Right lobe of liver (tissue), 6 donors: ENCODE results near the gene MUC6. TPM values are rescaled to one million over a fixed set of nuclear protein-coding genes. Genes with fewer than 3 reads are reported as not detected.

Source experiments
- ATAC-seq, 4 donors: fragments of 200-7000 bp; cut with Tn5 transposase; one replicate each; pipeline ENCODE4 v1.9.1; 2020; ENCODE audit warnings: mild to moderate bottlenecking in 4 of 4, moderate library complexity in 4 of 4
- DNase-seq, 3 donors: peaks; one replicate each; pipeline ENCODE4 v3.0.0-alpha.2; 2020
- H3K27ac ChIP-seq, 3 donors: fragments of 200-600 bp; one replicate each; pipeline ENCODE4 v1.8.0; 2022
- H3K27me3 ChIP-seq, 2 donors: fragments of 200-600 bp; one replicate each; pipeline ENCODE4 v1.8.0; 2022
- H3K36me3 ChIP-seq, 4 donors: fragments of 200-600 bp; sonication (generic) in 1 of 4; one replicate each; pipeline versions ENCODE4 v1.5.1 to v1.8.0; 2017 to 2022; ENCODE audit warnings: control low read depth in 1 of 4
- H3K4me1 ChIP-seq, 4 donors: fragments of 200-600 bp; sonication (generic) in 1 of 4; one replicate each; pipeline versions ENCODE4 v1.5.1 to v1.8.0; 2017 to 2022; ENCODE audit warnings: control low read depth in 1 of 4
- H3K4me3 ChIP-seq, 3 donors: fragments of 200-600 bp; one replicate each; pipeline ENCODE4 v1.8.0; 2022
- H3K9me3 ChIP-seq, 4 donors: fragments of 200-600 bp; sonication (generic) in 1 of 4; one replicate each; pipeline versions ENCODE4 v1.5.1 to v1.8.0; 2017 to 2022; ENCODE audit warnings: control low read depth in 1 of 4
- CTCF ChIP-seq, 4 donors: fragments of 200-600 bp in 3 of 4; fragments of 450-650 bp in 1 of 4; IDR thresholded peaks; one replicate each; pipeline versions ENCODE4 v1.5.1 to v1.8.0; 2016 to 2022; ENCODE audit warnings: antibody characterized with exemption in 4 of 4, mild to moderate bottlenecking in 2 of 4
- POLR2A ChIP-seq: fragments of 450-650 bp; IDR thresholded peaks from one replicate; pipeline ENCODE4 v1.6.1; 2017; ENCODE audit warnings: antibody characterized with exemption, mild to moderate bottlenecking
- WGBS: methylation state at CpG from one replicate; pipeline ENCODE4 v1.1.6; 2018; ENCODE audit warnings: low coverage, low lambda C conversion rate; ENCODE audit not compliant: insufficient coverage; ENCODE audit errors: missing lambda C conversion rate; 5-methylcytosine and 5-hydroxymethylcytosine counted together
- intact Hi-C, 2 donors: fragments of 100-400 bp; cut with DNase I; formaldehyde crosslinking; loops; one replicate each; pipeline versions ENCODE4 v1.11.2 to v1.14.1; 2022
- total RNA-seq, 6 experiments: library from RNA; depleted of rRNA in 2 of 6; stranded (reverse); fragments of >200 nt in 2 of 6; fragmentation: NEBNext Ultra II Directional in 3 of 6; extraction: Animal tissue kit (Norgen Biotek cat#: 25700) in 3 of 6; gene quantifications; one replicate each; pipeline versions ENCODE4 v1.1.0 to v1.2.4, GENCODE V29; 2016 to 2023
- donor health status: DM: no; HTN: yes; CAD: no.
- donor health status: DM: no; HTN: no; CAD: no.
- donor health status: DM: no; HTN: no; CAD: no.
- donor health status: DM: no; HTN: yes; CAD: no.
- donor health status: DM: no; HTN: yes; CAD: no.

MUC6 gene
- total RNA-seq, 6 experiments from 2014 or later, result 0.31 to 2.1 (median 0.72) TPM

- 81% methylated on average over 5 of the region's 14 CpGs for WGBS
Observed at GRCh38 chr11:997907-998306, 38.6 kb downstream of the MUC6 start.

GRCh38 chr11:996681-997080 lies 39.8 kb downstream of the MUC6 start:
- no peak overlapping the region for H3K4me3 ChIP-seq
- no peaks in the 10 kb centered on the region for H3K9me3 ChIP-seq
- DNase-seq, result no peak
- WGBS, result 80% methylated on average over 1 of the region's 10 CpGs
- no peak overlapping the region for H3K27ac ChIP-seq
- H3K36me3 ChIP-seq, result peaks cover 0 to 53% (median 26%) of the 10 kb centered on the region in 4 donors
- no peak for TF ChIP-seq POLR2A
- TF ChIP-seq CTCF (IDR thresholded peaks at IDR 0.05), result no peak
- no peaks in the 10 kb centered on the region for H3K4me1 ChIP-seq
- H3K27me3 ChIP-seq, result no peaks in the 10 kb centered on the region
- intact Hi-C loops, result no loop called here
- no peak for ATAC-seq

More at GRCh38 chr11:997907-998306, 38.6 kb downstream of the MUC6 start:
- no peak overlapping the region for H3K4me3 ChIP-seq
- ATAC-seq (no peak), DNase-seq (no peak)
- intact Hi-C loops, result no loop called here
- H3K27ac ChIP-seq, result no peak overlapping the region
- H3K27me3 ChIP-seq, result no peaks in the 10 kb centered on the region
- TF ChIP-seq POLR2A, result no peak
- no peak for TF ChIP-seq CTCF (IDR thresholded peaks at IDR 0.05)
- peaks cover 0 to 56% (median 28%) of the 10 kb centered on the region in 4 donors for H3K36me3 ChIP-seq
- H3K4me1 ChIP-seq, result no peaks in the 10 kb centered on the region
- H3K9me3 ChIP-seq, result no peaks in the 10 kb centered on the region

GRCh38 chr11:995752-996420 lies 40.6 kb downstream of the MUC6 start:
- Histone ChIP-seq H3K9me3 (no peaks in the 10 kb centered on the region), H3K4me1 (no peaks in the 10 kb centered on the region), H3K36me3 (peaks cover 0 to 45% (median 24%) of the 10 kb centered on the region in 4 donors), H3K27ac (no peak overlapping the region), H3K27me3 (no peaks in the 10 kb centered on the region), H3K4me3 (no peak overlapping the region)
- TF ChIP-seq CTCF (IDR thresholded peaks at IDR 0.05) (no peak), POLR2A (no peak)
- intact Hi-C loops, result no loop called here
- DNase-seq (no peak), ATAC-seq (no peak)
- 74% methylated on average over 10 of the region's 22 CpGs for WGBS

GRCh38 chr11:995044-995751 lies 41.3 kb downstream of the MUC6 start:
- H3K9me3 ChIP-seq, result no peaks in the 10 kb centered on the region
- DNase-seq, result no peak
- peaks cover 0 to 39% (median 21%) of the 10 kb centered on the region in 4 donors for H3K36me3 ChIP-seq
- no peaks in the 10 kb centered on the region for H3K4me1 ChIP-seq
- no peak for ATAC-seq
- no peak overlapping the region for H3K4me3 ChIP-seq
- H3K27ac ChIP-seq, result no peak overlapping the region
- intact Hi-C loops, result no loop called here
- 52% methylated on average over 7 of the region's 16 CpGs for WGBS
- H3K27me3 ChIP-seq, result no peaks in the 10 kb centered on the region
- TF ChIP-seq CTCF (IDR thresholded peaks at IDR 0.05) (no peak), POLR2A (no peak)
